KMS-11 (cell line): Measurements from ENCODE around the gene SCD.

Experiments used
- H2AFZ ChIP-seq: fragments of 200-600 bp; sonication (generic); 2 replicates; pipeline ENCODE4 v1.6.1; 2016; ENCODE audit warnings: antibody characterized with exemption, mixed run types, low read depth
- H3K27ac ChIP-seq: fragments of 200-600 bp; sonication (generic); 2 replicates; pipeline ENCODE4 v1.6.1; 2016; ENCODE audit warnings: mild to moderate bottlenecking, mixed run types
- H3K27me3 ChIP-seq: fragments of 200-600 bp; sonication (generic); 2 replicates; pipeline ENCODE4 v1.6.1; 2017; ENCODE audit warnings: mild to moderate bottlenecking, low read depth, mixed run types, moderate library complexity; ENCODE audit not compliant: insufficient read depth
- H3K36me3 ChIP-seq: fragments of 200-600 bp; sonication (generic); 2 replicates; pipeline ENCODE4 v1.6.1; 2017; ENCODE audit warnings: mild to moderate bottlenecking, mixed run types; ENCODE audit not compliant: insufficient read depth
- H3K4me1 ChIP-seq: fragments of 200-600 bp; sonication (generic); 2 replicates; pipeline ENCODE4 v1.6.1; 2016; ENCODE audit warnings: mild to moderate bottlenecking, low read depth, mixed run types; ENCODE audit not compliant: poor library complexity, severe bottlenecking
- H3K4me2 ChIP-seq: fragments of 200-600 bp; sonication (generic); 2 replicates; pipeline ENCODE4 v1.7.0; 2016; ENCODE audit warnings: mild to moderate bottlenecking, mixed run types
- H3K4me3 ChIP-seq: fragments of 200-600 bp; sonication (generic); IDR thresholded peaks from 2 replicates; pipeline ENCODE4 v1.6.1; 2017; ENCODE audit warnings: low read depth, low read length, mixed read lengths; ENCODE audit not compliant: insufficient read depth
- H3K79me2 ChIP-seq: fragments of 200-600 bp; sonication (generic); 2 replicates; pipeline ENCODE4 v1.6.1; 2016; ENCODE audit warnings: low read depth, mixed run types; ENCODE audit not compliant: insufficient read depth
- H3K9ac ChIP-seq: fragments of 200-600 bp; sonication (generic); 2 replicates; pipeline ENCODE4 v1.6.1; 2016; ENCODE audit warnings: mild to moderate bottlenecking, mixed run types
- H4K20me1 ChIP-seq: fragments of 200-600 bp; sonication (generic); 2 replicates; pipeline ENCODE4 v1.6.1; 2016; ENCODE audit warnings: mild to moderate bottlenecking, mixed run types; ENCODE audit not compliant: insufficient read depth
- TF ChIP-seq, protein P1 (sequence below): fragments of 200-600 bp; sonication (generic); conservative IDR thresholded peaks from 2 replicates; pipeline ENCODE4 v1.6.1; 2017; ENCODE audit warnings: low read depth, mild to moderate bottlenecking, antibody characterized with exemption, low read length, moderate library complexity, mixed read lengths

The SCD gene

GRCh38 chr10:100346351-100346764 lies 675 bp upstream of the SCD start:
- H4K20me1 ChIP-seq = peaks cover 11% of the 10 kb centered on the region; the same call in 1 of the 2 replicates
- H3K79me2 ChIP-seq = peaks cover 41% of the 10 kb centered on the region

DNA sequence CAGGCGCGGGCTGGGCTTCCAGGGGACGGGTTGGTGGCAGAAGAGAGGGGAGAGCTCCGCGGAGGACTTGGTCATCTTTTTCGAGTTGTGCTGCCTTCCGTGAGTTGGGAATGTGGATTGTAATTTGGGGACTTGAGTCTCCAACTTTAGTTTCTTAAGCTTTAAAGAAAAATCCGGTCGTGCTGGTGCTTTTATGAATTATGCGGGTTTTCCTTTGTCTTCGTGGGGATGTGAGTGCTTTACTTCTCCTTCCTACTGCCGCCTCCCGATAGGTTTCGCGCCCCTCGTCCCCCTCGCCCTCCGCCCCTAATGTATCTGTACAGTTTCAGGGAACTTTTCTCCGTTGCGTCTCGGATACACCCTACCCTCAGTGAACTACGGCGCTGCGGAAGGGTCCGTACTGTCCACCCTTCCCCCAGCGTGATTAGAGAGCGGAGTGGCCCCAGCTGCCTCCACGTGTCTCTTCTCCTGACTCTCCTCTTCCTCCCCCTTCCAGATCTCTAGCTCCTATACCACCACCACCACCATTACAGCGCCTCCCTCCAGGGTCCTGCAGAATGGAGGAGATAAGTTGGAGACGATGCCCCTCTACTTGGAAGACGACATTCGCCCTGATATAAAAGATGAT lies 649 bp downstream of the SCD start:
- peak overlapping the region; percentile 71 for H3K9ac ChIP-seq
- peaks cover 47% of the 10 kb centered on the region for H3K79me2 ChIP-seq
- no peaks in the 10 kb centered on the region for H3K27me3 ChIP-seq
- TF ChIP-seq, protein P1, sequence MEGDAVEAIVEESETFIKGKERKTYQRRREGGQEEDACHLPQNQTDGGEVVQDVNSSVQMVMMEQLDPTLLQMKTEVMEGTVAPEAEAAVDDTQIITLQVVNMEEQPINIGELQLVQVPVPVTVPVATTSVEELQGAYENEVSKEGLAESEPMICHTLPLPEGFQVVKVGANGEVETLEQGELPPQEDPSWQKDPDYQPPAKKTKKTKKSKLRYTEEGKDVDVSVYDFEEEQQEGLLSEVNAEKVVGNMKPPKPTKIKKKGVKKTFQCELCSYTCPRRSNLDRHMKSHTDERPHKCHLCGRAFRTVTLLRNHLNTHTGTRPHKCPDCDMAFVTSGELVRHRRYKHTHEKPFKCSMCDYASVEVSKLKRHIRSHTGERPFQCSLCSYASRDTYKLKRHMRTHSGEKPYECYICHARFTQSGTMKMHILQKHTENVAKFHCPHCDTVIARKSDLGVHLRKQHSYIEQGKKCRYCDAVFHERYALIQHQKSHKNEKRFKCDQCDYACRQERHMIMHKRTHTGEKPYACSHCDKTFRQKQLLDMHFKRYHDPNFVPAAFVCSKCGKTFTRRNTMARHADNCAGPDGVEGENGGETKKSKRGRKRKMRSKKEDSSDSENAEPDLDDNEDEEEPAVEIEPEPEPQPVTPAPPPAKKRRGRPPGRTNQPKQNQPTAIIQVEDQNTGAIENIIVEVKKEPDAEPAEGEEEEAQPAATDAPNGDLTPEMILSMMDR = no peak
- H3K4me1 ChIP-seq = peaks cover 45% of the 10 kb centered on the region
- peaks cover 11% of the 10 kb centered on the region; the same call in 1 of the 2 replicates for H4K20me1 ChIP-seq
- H3K36me3 ChIP-seq = peaks cover 16% of the 10 kb centered on the region; the same call in 1 of the 2 replicates
- H2AFZ ChIP-seq = peak overlapping the region; percentile 66; the same call in 1 of the 2 replicates
- peak overlapping the region; percentile 88 for H3K4me2 ChIP-seq
- peak overlapping the region; percentile 42 for H3K27ac ChIP-seq
- no peak overlapping the region for H3K4me3 ChIP-seq

More at GRCh38 chr10:100346351-100346764, 675 bp upstream of the SCD start:
- no peaks in the 10 kb centered on the region for H3K27me3 ChIP-seq
- TF ChIP-seq, protein P1 = no peak
- H3K4me2 ChIP-seq = peak overlapping the region; percentile 91
- H3K4me3 ChIP-seq = no peak overlapping the region
- peak overlapping the region; percentile 66 for H2AFZ ChIP-seq
- H3K9ac ChIP-seq = peak overlapping the region; percentile 71
- H3K27ac ChIP-seq = peak overlapping the region; percentile 53
- peaks cover 42% of the 10 kb centered on the region for H3K4me1 ChIP-seq
- H3K36me3 ChIP-seq = 0 out of 2 replicates have a peak, but pooled peaks cover 10% of the 10 kb centered on the region

DNA sequence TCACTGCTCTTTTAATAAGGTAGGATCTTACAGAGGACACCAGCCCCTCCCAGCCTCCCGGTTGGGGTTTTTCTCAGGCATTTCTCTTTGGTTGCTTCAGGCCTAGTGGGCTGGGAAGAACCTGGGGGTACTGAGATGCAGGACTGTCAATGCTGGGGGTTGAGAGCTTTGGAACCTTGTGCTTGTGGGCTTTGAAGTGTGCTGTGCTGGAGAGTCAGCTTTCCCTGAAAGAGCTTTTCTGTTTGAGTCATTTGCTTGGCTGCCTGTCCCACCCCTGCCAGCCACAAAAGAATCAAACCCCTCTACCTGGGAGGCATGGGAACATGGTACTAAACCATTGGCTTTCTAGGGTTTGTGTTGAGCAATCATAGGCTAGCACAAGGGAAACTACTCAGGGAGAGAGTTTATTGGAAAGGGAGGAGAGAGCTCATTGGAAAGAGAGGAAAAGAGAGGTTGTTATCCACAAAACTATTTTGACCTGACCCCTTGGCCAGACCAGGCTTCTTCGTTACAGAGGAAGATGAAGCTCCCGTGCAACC lies 1.4 kb downstream of the SCD start:
- Histone ChIP-seq H3K9ac (peak overlapping the region; percentile 71; the same call in 1 of the 2 replicates), H3K27ac (no peak overlapping the region), H2AFZ (no peak overlapping the region), H3K4me1 (peaks cover 46% of the 10 kb centered on the region), H4K20me1 (peaks cover 11% of the 10 kb centered on the region; the same call in 1 of the 2 replicates), H3K4me2 (peak overlapping the region; percentile 88), H3K79me2 (peaks cover 47% of the 10 kb centered on the region), H3K27me3 (no peaks in the 10 kb centered on the region), H3K4me3 (no peak overlapping the region), H3K36me3 (peaks cover 20% of the 10 kb centered on the region; the same call in 1 of the 2 replicates)
- TF ChIP-seq, protein P1 = no peak

DNA sequence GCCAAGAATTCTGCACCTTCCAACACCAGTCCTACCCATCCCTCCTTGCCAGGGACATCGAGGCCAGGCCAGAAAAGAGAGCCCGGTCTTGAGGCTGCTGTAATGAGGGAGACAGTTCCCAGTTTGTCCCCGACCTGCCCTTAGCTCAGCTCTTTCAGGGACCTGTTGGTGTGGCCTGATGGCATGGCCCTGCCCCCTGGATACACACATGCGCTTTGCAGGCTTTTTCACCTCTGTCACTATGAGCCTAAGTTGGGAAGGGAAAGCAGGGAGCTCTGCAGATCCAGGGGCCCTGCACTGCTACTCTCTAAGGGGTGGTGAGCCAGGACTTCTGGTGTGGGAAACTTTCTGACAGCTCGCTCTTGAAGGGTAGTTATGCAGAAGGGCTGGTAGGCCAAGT lies 2.1 kb downstream of the SCD start:
- no peak overlapping the region; the same call in 1 of the 2 replicates for H3K9ac ChIP-seq
- no peak overlapping the region for H3K27ac ChIP-seq
- peaks cover 11% of the 10 kb centered on the region; the same call in 1 of the 2 replicates for H4K20me1 ChIP-seq
- H3K4me2 ChIP-seq = peak overlapping the region; percentile 88
- TF ChIP-seq, protein P1 = no peak
- peaks cover 20% of the 10 kb centered on the region; the same call in 1 of the 2 replicates for H3K36me3 ChIP-seq
- peaks cover 47% of the 10 kb centered on the region for H3K79me2 ChIP-seq
- H3K4me3 ChIP-seq = no peak overlapping the region
- H2AFZ ChIP-seq = no peak overlapping the region
- peaks cover 46% of the 10 kb centered on the region for H3K4me1 ChIP-seq
- H3K27me3 ChIP-seq = no peaks in the 10 kb centered on the region
